ENCODE data around the gene ASPSCR1. TPM values are rescaled to one million over a fixed set of nuclear protein-coding genes. Genes with fewer than 3 reads are reported as not detected.
"Not testable (repeated sequence)": the region's sequence is repeated elsewhere in the genome, so short reads cannot be mapped to it uniquely, and the experiment has no call there.

ASPSCR1 gene
- total and polyA plus RNA-seq, 3 donors from 2014 or later = 40.5 to 49.7 (median 46.2) TPM

DNA sequence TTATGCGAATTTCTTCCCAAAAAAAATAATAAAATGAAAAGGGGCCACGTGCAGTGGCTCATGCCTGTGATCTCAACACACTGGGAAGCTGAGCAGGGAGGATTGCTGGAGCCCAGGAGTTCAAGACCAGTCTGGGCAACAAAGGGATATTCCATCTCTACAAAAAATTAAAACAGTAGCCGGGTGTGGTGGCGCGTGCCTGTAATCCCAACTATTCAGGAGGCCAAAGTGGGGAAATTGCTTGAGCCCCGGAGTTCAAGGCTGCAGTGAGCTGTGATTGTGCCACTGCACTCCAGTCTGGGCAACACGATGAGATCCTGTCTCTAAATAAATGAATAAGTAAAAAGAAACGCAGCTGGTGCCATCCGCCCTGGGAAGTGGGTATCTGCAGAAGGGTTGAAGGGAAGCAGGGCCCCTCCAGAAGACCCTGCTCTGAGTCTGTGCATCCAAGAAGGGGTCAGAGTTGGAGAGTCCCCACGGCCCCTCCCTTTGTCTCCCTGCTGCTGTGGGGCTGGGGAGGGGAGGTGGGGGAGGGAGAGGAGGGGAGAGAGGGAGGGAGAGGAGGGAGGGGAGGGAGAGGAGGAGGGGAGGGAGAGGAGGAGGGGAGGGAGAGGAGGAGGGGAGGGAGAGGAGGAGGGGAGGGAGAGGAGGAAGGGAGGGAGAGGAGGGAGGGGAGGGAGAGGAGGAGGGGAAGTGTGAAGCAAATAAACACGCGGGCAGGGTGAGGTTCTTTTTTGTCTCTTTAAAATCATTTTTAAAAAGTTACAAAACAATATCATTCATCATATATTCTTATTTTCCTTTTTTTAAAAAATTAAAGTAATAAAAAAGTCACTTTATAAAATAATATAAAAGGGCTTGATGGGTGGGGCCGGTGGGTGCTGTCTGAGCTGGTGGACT lies 25.4 kb upstream of the ASPSCR1 start:
- H3K36me3 ChIP-seq (ENCODE audit: low read depth, missing control alignments) = no peaks in the 10 kb centered on the region
- intact Hi-C loops (cut with DNase I; ENCODE audit: low total_unique reads) = no loop called here
- no peak for DNase-seq
- no peaks in the 10 kb centered on the region for H3K9me3 ChIP-seq
- no peak for TF ChIP-seq POLR2A (IDR thresholded peaks at IDR 0.05)
- TF ChIP-seq, protein P1, sequence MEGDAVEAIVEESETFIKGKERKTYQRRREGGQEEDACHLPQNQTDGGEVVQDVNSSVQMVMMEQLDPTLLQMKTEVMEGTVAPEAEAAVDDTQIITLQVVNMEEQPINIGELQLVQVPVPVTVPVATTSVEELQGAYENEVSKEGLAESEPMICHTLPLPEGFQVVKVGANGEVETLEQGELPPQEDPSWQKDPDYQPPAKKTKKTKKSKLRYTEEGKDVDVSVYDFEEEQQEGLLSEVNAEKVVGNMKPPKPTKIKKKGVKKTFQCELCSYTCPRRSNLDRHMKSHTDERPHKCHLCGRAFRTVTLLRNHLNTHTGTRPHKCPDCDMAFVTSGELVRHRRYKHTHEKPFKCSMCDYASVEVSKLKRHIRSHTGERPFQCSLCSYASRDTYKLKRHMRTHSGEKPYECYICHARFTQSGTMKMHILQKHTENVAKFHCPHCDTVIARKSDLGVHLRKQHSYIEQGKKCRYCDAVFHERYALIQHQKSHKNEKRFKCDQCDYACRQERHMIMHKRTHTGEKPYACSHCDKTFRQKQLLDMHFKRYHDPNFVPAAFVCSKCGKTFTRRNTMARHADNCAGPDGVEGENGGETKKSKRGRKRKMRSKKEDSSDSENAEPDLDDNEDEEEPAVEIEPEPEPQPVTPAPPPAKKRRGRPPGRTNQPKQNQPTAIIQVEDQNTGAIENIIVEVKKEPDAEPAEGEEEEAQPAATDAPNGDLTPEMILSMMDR (IDR thresholded peaks at IDR 0.05) = no peak
- WGBS, 2 donors = 54 to 58% methylated on average over 13 of the region's 13 CpGs
- no peak overlapping the region for H3K4me3 ChIP-seq
- H3K27me3 ChIP-seq = no peaks in the 10 kb centered on the region
- H3K27ac ChIP-seq = no peak overlapping the region
- no peaks in the 10 kb centered on the region for H3K4me1 ChIP-seq

DNA sequence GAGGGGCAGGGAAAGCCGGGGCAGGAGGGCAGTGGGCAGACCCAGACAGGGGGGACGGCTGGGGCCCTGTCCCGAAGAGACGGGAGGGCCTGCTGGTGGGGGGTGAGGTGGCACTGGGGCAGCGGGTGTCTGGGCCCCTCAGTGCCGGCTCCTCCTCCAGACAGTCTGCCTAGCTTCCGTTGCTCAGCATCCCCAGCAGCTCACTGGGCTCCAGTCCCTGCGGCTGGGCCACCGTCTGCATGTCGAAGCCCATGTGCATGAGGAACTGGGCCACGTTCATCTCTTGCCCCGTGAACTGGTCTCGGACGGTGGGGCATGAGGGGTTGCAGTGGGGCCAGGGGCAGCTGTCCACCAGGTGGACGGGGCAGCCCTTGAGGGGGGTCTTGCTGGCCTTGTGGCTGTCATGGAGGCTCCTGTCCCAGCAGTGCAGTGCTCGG lies 24.6 kb upstream of the ASPSCR1 start:
- intact Hi-C loops (cut with DNase I; ENCODE audit: low total_unique reads) = no loop called here
- H3K4me1 ChIP-seq = no peaks in the 10 kb centered on the region
- no peaks in the 10 kb centered on the region for H3K27me3 ChIP-seq
- no peak overlapping the region for H3K4me3 ChIP-seq
- WGBS, 2 donors = 63 to 73% methylated on average over 6 to 13 of the region's 16 CpGs
- H3K36me3 ChIP-seq (ENCODE audit: low read depth, missing control alignments) = no peaks in the 10 kb centered on the region
- no peaks in the 10 kb centered on the region for H3K9me3 ChIP-seq
- no peak for DNase-seq
- H3K27ac ChIP-seq = no peak overlapping the region
- TF ChIP-seq, protein P1 (IDR thresholded peaks at IDR 0.05) = no peak
- TF ChIP-seq POLR2A (IDR thresholded peaks at IDR 0.05) = no peak

DNA sequence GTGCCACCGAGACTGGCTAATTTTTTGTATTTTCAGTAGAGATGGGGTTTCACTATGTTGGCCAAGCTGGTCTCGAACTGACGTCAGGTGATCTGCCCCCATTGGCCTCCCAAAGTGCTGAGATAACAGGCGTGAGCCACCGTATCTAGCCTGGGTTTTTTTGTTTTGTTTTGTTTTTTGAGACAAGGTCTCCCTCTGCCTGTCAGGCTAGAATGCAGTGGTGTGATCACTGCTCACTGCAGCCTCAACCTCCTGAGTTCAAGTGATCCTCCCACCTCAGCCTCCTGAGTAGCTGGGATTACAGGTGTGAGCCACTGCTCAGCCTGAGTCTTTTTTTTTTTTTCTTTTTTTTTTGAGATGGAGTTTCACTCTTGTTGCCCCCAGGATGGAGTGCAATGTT lies 24.0 kb upstream of the ASPSCR1 start:
- 67 to 69% methylated on average over 5 of the region's 5 CpGs for WGBS, 2 donors
- H3K4me3 ChIP-seq; DNase-seq; intact Hi-C loops (cut with DNase I; ENCODE audit: low total_unique reads); H3K9me3 ChIP-seq; H3K36me3 ChIP-seq (ENCODE audit: low read depth, missing control alignments); H3K27me3 ChIP-seq; H3K4me1 ChIP-seq; H3K27ac ChIP-seq: not testable (repeated sequence)

DNA sequence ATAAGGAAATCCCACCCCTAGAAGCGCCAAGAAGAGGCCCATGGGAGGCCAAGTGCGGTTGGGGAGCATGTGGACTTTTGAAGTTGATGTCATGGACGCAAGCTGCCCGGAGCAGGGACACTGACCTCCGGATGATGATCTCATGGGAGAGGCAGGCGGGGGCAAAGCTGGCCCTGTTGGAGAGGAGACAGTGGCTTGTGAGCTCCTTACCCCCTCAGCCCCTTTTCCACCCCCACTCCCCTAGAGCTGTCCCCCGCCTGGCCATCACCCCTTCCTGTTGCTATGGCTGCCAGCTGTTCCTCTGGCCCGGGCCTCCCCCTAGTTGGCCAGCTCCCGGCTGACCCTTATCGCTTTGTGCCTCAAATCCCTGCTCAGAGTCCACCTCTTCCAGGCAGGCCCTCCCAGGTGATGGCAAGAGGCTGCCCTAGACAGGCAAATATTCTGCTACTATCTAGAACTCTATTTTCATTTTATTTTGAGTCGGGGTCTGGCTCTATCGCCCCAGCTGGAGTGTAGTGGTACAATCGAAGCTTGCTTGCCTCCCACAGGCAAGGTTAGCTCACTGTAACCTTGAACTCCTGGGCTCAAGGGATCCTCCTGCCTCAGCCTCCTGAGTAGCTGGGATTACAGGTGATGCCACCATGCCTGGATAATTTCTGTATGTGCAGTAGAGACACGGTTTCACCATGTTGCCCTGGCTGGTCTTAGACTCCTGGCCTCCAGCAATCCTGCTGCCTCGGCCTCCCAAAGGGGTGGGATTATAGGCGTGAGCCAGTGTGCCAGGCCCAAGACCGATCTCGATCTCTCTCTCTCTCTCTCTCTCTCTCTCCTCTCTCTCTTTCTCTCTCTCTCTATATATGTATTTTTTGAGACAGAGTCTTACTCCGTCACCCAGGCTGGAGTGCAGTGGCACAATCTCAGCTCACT lies 23.0 kb upstream of the ASPSCR1 start:
- H3K4me1 ChIP-seq = no peaks in the 10 kb centered on the region
- no peaks in the 10 kb centered on the region for H3K9me3 ChIP-seq
- no peaks in the 10 kb centered on the region for H3K27me3 ChIP-seq
- DNase-seq = no peak
- 75 to 76% methylated on average over 17 to 19 of the region's 19 CpGs for WGBS, 2 donors
- H3K27ac ChIP-seq = no peak overlapping the region
- H3K4me3 ChIP-seq = no peak overlapping the region
- no peaks in the 10 kb centered on the region for H3K36me3 ChIP-seq (ENCODE audit: low read depth, missing control alignments)
- intact Hi-C loops (cut with DNase I; ENCODE audit: low total_unique reads) = no loop called here
- no peak for TF ChIP-seq POLR2A (IDR thresholded peaks at IDR 0.05)
- TF ChIP-seq, protein P1 (IDR thresholded peaks at IDR 0.05) = no peak

DNA sequence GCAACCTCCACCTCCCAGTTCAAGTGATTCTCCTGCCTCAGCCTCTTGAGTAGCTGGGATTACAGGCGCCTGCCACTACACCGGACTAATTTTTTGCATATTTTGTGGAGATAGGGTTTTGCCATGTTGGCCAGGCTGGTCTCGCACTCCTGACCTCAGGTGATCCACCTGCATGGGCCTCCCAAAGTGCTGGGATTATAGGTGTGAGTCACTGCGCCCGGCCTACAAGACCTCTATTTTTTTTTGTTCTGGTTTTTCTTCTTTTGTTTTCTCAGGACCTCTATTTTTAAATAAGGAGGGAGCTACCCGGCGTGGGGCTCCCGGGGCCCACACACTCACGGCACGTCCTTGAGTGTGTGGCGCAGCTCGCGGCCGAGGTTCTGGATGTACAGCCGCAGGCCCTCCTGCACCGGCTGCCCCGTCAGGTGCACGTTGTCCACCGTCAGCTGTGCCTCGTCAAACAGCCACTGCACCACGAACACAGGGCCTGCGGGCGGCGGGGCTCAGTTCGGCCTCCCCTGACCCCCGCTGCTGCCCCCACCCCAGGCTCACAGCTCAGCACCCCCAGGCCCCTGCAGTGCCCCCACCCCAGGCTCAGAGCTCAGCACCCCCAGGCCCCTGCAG lies 22.3 kb upstream of the ASPSCR1 start:
- no peaks in the 10 kb centered on the region for H3K36me3 ChIP-seq (ENCODE audit: low read depth, missing control alignments)
- no peaks in the 10 kb centered on the region for H3K4me1 ChIP-seq
- TF ChIP-seq POLR2A (IDR thresholded peaks at IDR 0.05) = no peak
- TF ChIP-seq, protein P1 (IDR thresholded peaks at IDR 0.05) = no peak
- DNase-seq = no peak
- no peaks in the 10 kb centered on the region for H3K27me3 ChIP-seq
- no peak overlapping the region for H3K4me3 ChIP-seq
- intact Hi-C loops (cut with DNase I; ENCODE audit: low total_unique reads) = no loop called here
- no peaks in the 10 kb centered on the region for H3K9me3 ChIP-seq
- 90 to 95% methylated on average over 23 to 26 of the region's 26 CpGs for WGBS, 2 donors
- no peak overlapping the region for H3K27ac ChIP-seq

Data from testis (tissue), 3 donors.